GM18511 (cell line): ENCODE data around the gene RFC4.

Experiments used
- ATAC-seq: cut with Tn5 transposase; IDR thresholded peaks from one replicate; pipeline ENCODE4 v1.9.1; 2021; ENCODE audit warnings: mild to moderate bottlenecking, moderate library complexity; ENCODE audit not compliant: unreplicated experiment

RFC4 gene

DNA sequence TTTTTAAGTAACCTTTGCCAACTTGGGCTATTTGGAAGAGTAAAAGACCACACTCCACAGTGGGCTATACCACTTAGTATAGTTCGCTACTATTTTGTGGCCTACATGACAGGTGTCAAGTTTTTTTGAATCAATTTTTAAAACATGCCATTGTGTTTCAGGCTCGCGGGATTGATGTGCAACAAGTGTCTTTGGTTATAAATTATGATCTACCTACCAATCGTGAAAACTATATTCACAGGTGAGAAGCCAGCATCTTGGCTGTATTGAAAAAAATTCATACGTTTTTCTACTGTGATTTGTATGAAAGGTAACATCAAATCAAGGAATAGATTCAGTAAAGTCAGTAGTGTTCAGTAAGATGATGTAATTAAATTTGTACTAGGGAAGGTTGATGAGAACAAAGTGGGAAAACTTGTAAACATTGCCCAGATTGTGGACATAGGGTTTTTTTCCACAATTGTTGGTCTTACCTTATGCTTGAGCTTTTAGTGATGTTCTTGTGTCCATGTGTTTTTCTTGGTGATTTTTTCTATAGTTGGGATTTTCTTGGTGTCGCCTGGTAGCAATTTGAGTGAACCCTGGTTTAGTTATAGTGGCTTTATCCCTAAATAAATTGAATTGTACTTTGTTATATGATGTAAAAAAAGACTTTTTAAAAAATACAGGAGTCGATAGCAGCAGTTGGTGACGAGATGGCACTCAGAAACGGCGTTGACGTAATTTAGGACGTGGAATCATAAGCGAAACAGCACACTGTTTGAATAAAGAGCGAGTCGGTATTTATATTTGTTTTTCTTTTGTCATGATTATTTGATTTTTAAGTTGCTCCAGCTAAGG, 18.4 kb downstream of the RFC4 start:
- no peak for ATAC-seq

GRCh38 chr3:186786922-186787321, 19.4 kb downstream of the RFC4 start:
- no peak for ATAC-seq

GRCh38 chr3:186785495-186786018, 20.7 kb downstream of the RFC4 start:
- no peak for ATAC-seq

- ATAC-seq = no peak
Observed at GRCh38 chr3:186784820-186785494, 21.3 kb downstream of the RFC4 start.

- ATAC-seq = peak; percentile 77
Observed at GRCh38 chr3:186783731-186784515, 22.4 kb downstream of the RFC4 start.

DNA sequence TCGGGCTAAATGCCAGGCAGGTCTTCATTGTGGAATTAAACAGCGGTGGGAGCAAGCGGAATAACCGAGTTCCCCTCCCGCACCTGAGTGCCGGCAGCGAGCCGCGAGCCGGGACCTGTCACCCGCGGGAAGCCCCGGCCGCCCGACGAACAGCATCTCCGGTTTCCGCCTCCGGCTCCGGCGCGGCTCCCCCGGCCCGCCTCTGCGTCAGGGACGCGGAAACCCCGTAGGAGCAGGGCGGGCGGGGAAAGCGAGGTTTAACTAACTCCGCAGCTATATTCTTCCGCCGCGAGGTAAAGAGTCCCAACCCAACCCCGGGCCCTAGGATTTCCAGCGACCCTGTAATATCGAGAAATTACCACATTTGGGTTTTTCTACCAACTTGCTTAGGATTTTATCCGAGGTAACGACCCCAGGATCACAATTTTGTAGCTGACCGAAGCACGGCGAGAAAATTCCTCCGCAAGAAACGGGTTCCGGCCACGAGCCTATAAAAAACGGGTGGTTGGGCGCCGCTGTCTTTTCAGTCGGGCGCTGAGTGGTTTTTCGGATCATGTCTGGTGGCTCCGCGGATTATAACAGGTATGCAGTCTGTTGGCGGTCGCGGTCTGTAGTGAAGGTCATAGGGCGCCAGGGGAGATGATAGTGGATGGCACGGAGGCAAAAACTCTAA, 23.1 kb downstream of the RFC4 start, which contains the start of gene EIF4A2:
EIF4A2 (plus strand) TSS at position 520 of the 673 bp plus-strand sequence; CDS start at position 554, 34 bp downstream.
- ATAC-seq = peak; percentile 64

- ATAC-seq = peak; percentile 35
Observed at GRCh38 chr3:186782542-186783057, 23.7 kb downstream of the RFC4 start.

- no peak for ATAC-seq
Observed at GRCh38 chr3:186779204-186779603, 27.1 kb downstream of the RFC4 start.

GRCh38 chr3:186775999-186776398, 30.3 kb downstream of the RFC4 start:
- ATAC-seq = no peak

GRCh38 chr3:186772701-186773417, 33.4 kb downstream of the RFC4 start:
- ATAC-seq = peak; percentile 95

DNA sequence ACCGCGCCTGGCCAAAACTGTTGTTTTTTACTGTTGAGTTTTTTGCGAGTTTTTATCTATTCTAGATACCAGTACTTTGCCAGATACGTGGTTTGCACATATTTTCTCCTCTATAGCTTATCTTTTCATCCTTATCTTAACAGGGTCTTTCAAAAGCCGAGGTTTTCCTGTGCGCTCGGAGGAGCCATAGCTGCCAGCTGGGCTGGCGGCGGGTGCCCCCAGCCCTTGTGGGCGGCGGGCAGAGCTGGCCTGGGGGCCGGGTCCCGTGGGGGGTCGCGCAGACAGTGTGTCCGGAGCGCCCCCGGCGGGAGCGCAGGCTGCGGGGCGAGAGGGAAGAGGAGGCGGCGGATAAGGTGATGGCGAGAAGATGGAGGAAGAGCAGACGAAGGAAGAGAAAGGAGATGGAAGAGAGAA, 34.0 kb downstream of the RFC4 start:
- peak; percentile 41 for ATAC-seq

DNA sequence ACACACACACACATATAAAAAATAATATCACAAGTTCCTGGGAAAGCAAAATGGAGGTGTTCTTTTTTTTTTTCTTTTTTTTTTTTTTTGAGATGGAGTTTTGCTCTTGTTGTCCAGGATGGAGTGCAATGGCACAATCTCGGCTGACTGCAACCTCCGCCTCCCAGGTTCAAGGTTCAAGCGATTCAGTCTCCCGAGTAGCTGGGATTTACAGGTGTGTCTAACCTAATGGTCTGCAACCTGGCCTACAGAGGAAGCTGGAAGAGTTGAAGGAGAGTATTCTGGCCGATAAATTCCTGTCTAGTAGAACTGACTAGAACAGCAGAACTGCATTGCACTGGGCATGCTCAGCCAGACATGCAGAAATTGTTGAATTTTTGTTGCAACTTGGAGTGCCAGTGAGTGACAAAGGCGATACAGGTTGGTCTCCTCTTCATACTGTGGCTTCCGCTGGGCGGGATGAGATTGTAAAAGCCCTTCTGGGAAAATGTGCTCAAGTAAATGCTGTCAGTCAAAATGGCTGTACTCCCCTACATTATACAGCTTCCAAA, 45.3 kb downstream of the RFC4 start:
- no peak for ATAC-seq

- no peak for ATAC-seq
Observed at GRCh38 chr3:186760141-186760833, 46.0 kb downstream of the RFC4 start.

DNA sequence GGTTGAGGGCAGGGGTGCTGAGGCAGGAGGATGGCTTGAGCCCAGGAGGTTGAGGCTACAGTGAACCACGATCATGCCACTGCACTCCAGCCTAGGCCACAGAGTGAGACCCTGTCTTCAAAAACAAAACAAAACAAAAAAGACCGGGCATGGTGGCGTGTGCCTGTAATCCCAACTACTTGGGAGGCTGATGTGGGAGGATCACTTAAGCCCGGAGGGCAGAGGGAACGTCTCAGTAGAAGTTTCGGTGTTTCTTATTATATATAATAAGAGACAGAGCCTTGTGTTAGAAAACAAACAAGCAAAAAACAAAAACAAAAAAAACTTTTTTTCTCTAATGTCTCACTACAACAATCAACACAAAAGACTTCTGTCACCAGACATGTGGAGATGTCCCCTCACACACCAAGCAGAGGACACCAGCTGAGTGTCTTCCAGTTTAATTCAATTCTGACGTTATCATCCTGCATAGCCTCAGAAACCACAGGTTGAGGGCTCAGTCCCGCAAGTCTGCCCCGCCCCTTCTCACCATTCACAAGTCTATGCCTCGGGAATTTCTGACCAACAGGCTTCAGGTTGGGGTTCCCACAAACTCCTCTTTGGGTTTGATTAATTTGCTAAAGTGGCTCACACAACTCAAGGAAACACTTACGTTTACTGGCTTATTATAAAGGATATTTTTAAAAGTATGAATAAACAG, 46.9 kb downstream of the RFC4 start:
- no peak for ATAC-seq

DNA sequence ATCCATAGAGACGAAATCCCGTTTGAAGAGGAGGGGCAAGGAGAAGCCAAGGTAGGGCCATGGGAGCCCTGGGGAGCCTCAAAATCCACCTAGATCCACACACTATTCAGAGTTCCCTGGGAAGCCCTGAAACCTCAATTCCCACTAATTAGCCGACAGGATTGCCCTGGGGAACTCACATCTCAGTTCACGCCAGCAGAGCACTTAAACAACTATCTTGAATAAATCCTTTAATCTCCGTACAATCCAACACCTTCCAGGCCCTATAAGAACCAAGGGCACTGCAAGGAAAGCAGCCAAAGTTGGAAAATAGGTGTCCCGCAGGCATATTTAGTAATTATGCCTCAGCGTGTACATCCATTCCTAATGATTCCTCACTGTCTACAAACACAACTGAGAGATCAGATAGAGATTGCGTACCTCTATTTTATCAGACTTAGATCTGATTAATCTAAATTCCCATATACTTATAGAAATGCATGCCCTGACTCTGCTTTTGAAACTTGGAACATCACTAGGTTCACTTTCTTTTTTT, 48.5 kb downstream of the RFC4 start:
- ATAC-seq = no peak

- ATAC-seq = no peak
Observed at GRCh38 chr3:186757214-186757613, 49.1 kb downstream of the RFC4 start.

DNA sequence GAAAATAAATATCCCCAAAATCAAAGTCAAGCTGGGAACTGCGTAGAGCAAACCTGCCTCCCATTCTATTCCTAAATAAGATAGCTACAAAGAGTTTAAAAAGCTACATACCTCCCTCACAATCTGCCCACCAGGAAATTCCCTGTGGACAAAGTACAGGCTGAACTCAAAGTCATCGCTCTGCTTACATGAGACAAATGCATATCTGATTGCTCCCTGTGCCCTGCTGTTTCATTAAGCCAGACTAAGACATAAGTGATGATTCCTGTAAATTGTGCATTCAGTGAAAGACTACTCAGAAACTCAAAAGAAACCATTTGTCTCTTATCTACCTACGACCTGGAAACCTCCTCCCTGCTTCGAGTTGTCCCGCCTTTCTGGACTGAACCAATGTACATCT, 51.4 kb downstream of the RFC4 start:
- no peak for ATAC-seq

DNA sequence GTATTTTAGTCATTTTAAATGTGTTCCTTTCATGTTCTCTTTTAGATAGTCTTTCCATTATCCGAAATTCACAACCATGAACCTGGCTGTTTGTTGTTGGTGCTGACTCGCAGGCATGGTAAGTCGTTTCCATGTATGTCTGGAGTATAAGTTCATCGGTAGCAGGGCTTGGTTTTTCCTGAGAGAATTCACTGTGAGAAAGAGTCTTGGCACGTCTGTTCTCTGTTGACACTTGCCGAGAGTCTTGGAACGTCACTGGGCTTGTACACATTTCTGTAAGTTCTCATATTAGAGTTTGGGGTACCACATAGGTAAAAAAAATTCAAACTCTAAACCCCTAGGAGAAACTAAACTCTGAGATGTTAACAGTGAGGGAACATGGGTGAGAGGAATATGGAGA, 52.3 kb downstream of the RFC4 start:
- no peak for ATAC-seq
